Fibroblast of skin of abdomen (primary cell): ENCODE measurements around the gene BBS7.
A peak's percentile ranks its signal among the peaks of the same experiment; 100 is the strongest.

Experiments
- DNase-seq: peaks from one replicate; pipeline ENCODE4 v3.0.0-alpha.2; 2013

Gene BBS7

DNA sequence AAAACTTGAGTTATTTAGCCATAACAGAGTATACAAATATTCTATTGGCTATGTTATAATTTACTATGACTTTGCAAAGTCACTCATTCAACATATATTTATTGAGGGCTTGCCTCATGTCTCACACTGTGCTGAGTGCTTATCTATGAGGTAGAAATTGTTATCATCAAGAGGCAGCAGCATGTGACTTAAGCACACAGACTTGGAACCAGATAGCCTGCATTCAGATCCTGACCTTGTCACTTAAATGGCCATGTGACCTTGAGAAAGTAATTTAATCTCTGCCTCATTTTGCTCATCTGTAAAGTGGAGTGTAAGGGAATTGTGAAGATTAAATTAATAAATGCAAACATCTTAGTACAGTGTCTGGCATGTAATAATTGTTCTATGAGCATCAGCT, 79.3 kb downstream of the BBS7 start:
- DNase-seq = no peak

- DNase-seq = peak; percentile 91
These were observed 80.1 kb downstream of the BBS7 start for GRCh38 chr4:121789960-121790829.

- peak; percentile 73 for DNase-seq
These were observed 80.8 kb downstream of the BBS7 start for GRCh38 chr4:121789455-121789854.

GRCh38 chr4:121788896-121789295, 81.4 kb downstream of the BBS7 start:
- DNase-seq = no peak

DNA sequence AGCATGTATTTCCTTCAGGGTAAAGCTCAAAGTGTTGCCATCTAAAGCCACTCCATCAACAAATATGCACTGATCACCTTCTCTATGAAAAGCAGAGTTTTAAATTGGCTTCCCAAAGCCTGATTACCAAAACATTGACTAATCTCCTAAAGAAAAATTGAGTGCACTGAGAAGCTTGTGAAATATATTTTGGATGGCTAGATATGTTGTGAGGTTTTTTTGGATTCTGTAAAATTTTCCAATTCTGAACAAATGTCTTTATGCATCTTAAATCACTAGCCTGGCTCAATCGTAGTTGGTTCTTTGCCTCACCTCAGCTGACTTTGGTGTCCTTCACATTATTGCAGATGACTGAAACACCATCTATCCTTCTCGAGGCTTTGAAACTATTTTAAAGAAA, 84.1 kb downstream of the BBS7 start:
- no peak for DNase-seq

DNA sequence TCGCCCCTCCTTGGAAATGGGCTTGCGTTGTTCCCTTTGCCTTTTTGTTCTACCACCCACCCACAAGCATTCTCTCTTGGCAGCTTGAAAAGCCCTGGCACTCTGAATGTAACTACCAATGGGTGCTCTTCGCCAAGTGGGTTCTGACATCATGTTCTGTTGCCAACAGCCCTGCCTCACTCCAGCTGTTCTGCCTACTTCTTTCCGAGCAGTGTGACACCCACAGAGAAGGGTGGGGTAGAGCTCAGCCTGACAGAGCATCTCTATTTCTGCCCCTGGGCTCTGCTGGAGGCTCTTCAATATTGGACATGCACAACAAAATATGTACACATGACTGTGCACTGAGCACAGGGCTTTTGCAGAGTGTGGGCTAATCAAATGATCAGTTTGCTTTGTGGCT, 84.8 kb downstream of the BBS7 start:
- no peak for DNase-seq

GRCh38 chr4:121784975-121785374, 85.3 kb downstream of the BBS7 start:
- DNase-seq = peak; percentile 98

- DNase-seq = peak; percentile 52
These were observed 85.9 kb downstream of the BBS7 start for GRCh38 chr4:121784401-121784800.

DNA sequence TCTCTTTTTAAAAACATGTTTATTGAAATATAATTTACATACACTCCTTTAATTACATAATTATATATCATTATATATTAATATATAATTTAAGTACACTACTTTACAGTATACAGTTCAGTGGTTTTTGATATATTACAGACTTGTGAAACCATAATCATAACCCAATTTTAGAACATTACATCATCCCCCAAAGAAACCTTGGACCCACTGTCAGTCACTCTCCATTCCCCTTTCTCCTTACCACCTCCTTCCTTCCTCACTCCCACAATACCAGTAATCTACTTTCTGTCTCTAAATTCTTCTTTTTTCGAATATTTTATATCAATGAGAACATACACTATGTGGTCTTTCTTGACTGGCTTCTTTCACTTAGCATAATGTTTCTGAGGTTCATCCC, 87.1 kb downstream of the BBS7 start:
- DNase-seq = no peak

- peak; percentile 83 for DNase-seq
These were observed 91.2 kb downstream of the BBS7 start for GRCh38 chr4:121778991-121779628.

DNA sequence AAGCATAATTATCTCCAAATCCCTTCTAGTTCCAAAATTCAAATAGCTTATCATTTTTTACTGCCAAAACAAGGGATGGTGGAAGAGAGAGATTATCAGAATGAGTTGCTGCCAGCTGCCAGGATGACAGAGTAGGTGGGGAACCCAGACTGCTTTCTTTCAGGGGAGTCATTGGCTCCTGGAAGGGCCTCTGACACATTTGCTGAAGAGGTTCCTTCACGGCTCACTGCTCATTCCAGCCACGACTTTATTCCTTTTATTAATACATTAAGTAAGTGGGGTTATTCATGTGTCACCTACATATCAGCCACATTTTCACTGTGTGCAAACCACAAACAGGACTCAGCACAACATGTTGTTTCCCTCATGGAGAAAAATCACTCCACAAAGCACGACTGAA, 92.6 kb downstream of the BBS7 start:
- DNase-seq = peak; percentile 37

DNA sequence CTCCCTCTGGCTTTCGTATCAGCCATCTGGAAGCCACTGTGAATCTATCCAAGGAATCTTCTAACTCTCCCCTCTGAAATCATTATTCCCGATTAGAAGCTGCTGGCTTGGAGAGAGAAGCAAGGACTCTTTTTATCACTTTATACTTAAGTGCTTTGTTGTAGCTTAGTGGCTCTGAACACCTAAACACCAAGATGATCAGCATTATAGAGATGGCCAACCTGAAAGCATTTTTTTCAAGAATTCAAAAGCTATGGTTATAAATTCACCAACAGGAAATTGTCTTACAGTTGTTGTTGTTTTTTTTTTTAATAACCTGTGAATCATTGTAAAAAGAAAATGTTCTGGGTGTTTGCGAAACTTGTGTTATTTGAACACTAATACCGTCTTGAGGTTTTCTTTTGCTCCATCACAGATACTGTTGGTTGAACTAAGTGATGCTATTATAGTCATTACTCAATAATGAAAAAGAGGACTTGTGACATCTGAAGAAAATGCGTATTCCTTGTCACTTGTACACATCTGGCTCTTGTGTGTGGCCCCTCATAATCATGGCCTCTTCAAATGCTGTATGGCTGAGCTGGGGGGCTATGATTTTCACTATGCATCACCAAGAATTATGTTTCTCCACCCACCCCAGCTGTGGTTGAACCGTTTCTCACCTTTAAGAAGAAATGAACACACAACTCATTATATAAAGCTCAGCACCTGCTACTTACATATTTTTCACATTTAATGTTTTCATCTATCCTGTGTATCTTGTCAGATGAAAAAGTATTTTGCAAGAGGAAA, 93.5 kb downstream of the BBS7 start:
- no peak for DNase-seq
